H1 (cell line): ENCODE data around the gene KCTD2. TPM values are rescaled to one million over a fixed set of nuclear protein-coding genes. Genes with fewer than 3 reads are reported as not detected.

ENCODE experiments used
- KDM5A ChIP-seq: fragments of 200-600 bp; IDR thresholded peaks from 2 replicates; pipeline ENCODE4 v1.7.1; 2012; ENCODE audit warnings: mild to moderate bottlenecking, low read length, inconsistent platforms, mixed read lengths
- polyA plus RNA-seq, 7 experiments: library from polyadenylated mRNA; depleted of rRNA in 3 of 7; stranded (reverse) in 5 of 7; unstranded in 2 of 7; fragments of >200 nt in 5 of 7; fragments of 200-250 nt in 2 of 7; gene quantifications; 1 replicate in 5 of 7; 2 replicates in 1 of 7; 4 replicates in 1 of 7; pipeline versions ENCODE4 v1.2.1 to v1.2.3, GENCODE V29; 2011 to 2013; ENCODE audit warnings: missing spikeins in 2 of 7, mixed read lengths in 2 of 7
- total RNA-seq: library from RNA; stranded (reverse); fragmentation: NEBNext Ultra II Directional; extraction: Animal tissue kit (Norgen Biotek cat#: 25700); gene quantifications from 2 replicates; pipeline ENCODE4 v1.2.1, GENCODE V29; 2021

The KCTD2 gene
- total and polyA plus RNA-seq, 2 of the 8 experiments (the other 6 are each of a cell fraction or from before 2014, with no cell fraction given), result 33.7 to 36.8 TPM

DNA sequence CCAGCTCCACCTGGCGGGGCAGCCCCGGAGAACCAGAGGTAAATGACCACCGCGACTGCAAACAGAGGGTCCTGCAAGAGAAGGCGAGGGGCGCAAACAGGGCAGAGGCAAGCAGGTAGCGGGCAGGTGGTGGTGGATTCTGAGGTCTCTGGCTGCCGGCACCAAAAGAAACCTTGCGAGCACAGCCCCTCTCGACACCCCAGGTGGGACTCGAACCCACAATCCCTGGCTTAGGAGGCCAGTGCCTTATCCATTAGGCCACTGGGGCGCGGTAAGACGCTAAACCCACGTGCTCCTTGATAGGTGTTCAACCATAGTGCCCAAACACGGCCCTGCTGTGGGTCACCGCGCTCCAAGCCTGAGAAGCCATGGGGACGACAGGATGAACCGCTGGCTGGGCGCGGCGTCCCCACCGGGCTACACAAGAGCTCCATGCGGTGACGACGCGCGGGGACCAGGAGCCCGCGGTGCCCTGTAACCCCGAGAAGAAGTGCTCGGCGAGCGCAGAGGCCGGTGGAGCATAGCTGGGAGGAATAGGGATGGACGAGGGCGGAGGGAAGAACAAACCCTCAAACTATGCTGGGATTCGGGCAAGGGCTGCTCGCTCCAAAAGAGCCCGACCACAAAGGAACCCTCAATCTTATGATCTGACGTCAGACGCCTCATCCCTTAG lies 12.7 kb upstream of the KCTD2 start (continued):
- TF ChIP-seq KDM5A, result no peak
- TF ChIP-seq, all 59 proteins: peak for 22
